ENCODE measurements around the gene RTL5.

GRCh38 chrX:72130762-72131250 lies 909 bp downstream of the RTL5 start:
- TF ChIP-seq, protein P1, sequence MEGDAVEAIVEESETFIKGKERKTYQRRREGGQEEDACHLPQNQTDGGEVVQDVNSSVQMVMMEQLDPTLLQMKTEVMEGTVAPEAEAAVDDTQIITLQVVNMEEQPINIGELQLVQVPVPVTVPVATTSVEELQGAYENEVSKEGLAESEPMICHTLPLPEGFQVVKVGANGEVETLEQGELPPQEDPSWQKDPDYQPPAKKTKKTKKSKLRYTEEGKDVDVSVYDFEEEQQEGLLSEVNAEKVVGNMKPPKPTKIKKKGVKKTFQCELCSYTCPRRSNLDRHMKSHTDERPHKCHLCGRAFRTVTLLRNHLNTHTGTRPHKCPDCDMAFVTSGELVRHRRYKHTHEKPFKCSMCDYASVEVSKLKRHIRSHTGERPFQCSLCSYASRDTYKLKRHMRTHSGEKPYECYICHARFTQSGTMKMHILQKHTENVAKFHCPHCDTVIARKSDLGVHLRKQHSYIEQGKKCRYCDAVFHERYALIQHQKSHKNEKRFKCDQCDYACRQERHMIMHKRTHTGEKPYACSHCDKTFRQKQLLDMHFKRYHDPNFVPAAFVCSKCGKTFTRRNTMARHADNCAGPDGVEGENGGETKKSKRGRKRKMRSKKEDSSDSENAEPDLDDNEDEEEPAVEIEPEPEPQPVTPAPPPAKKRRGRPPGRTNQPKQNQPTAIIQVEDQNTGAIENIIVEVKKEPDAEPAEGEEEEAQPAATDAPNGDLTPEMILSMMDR (conservative IDR thresholded peaks at IDR 0.05; ENCODE audit: low read length), result no peak
- no peak for TF ChIP-seq EZH2phosphoT487 (IDR thresholded peaks at IDR 0.05; ENCODE audit: borderline replicate concordance, low read depth, low read length)
